Measurements from ENCODE around the gene FOSL2. TPM values are rescaled to one million over a fixed set of nuclear protein-coding genes. Genes with fewer than 3 reads are reported as not detected.

Gene FOSL2
- total and polyA plus RNA-seq, 10 of the 15 experiments (the other 5 are each of a cell fraction or from before 2014, with no cell fraction given) = 0.05 to 1.3 (median 0.34) TPM

GRCh38 chr2:28449488-28450395, 57.1 kb downstream of the FOSL2 start (continued):
- TF ChIP-seq MYC (IDR thresholded peaks at IDR 0.05; ENCODE audit: insufficient read depth, insufficient read length, insufficient replicate concordance, low read length, severe bottlenecking) (no peak), EED (IDR thresholded peaks at IDR 0.05; ENCODE audit: low read depth) (no peak), MEF2B (IDR thresholded peaks at IDR 0.05; ENCODE audit: partially characterized antibody, poor library complexity, severe bottlenecking) (no peak), NRF1 (conservative IDR thresholded peaks at IDR 0.05; ENCODE audit: low read depth, low read length) (no peak), CREM (IDR thresholded peaks at IDR 0.05; ENCODE audit: low read depth) (no peak), ZNF274 (IDR thresholded peaks at IDR 0.05; ENCODE audit: insufficient read depth, insufficient read length) (no peak), SIN3A (IDR thresholded peaks at IDR 0.05; ENCODE audit: low read depth, low read length) (no peak), HDGF (IDR thresholded peaks at IDR 0.05) (no peak), LARP7 (IDR thresholded peaks at IDR 0.05) (no peak), ESRRA (IDR thresholded peaks at IDR 0.05; ENCODE audit: low read length) (no peak), KDM1A (IDR thresholded peaks at IDR 0.05; ENCODE audit: borderline replicate concordance) (no peak), IRF4 (IDR thresholded peaks at IDR 0.05; ENCODE audit: low read depth, low read length) (peak; percentile 65; the same call in 1 of the 2 replicates), TCF12 (IDR thresholded peaks at IDR 0.05; ENCODE audit: low read depth, low read length) (no peak), CTCF (IDR thresholded peaks at IDR 0.05 in 2 of 3, conservative IDR thresholded peaks at IDR 0.05 in 1 of 3; ENCODE audit: control insufficient read depth in 2 of 3, extremely low read depth in 1 of 3, insufficient read depth in 1 of 3, low read depth in 3 of 3, low read length in 3 of 3) (no peak), RUNX3 (IDR thresholded peaks at IDR 0.05; ENCODE audit: low read length) (peak; percentile 33; the same call in 1 of the 2 replicates), CREB1 (IDR thresholded peaks at IDR 0.05; ENCODE audit: low read depth) (peak; percentile 43; the same call in 1 of the 2 replicates), SP1 (IDR thresholded peaks at IDR 0.05; ENCODE audit: low read depth, low read length) (no peak), NFIC (IDR thresholded peaks at IDR 0.05; ENCODE audit: low read depth, low read length) (peak; percentile 47; the same call in 1 of the 2 replicates), ATF7 (IDR thresholded peaks at IDR 0.05; ENCODE audit: low read depth) (peak; percentile 94), WRNIP1 (IDR thresholded peaks at IDR 0.05; ENCODE audit: borderline replicate concordance, low read depth, low read length) (no peak)
- TF ChIP-seq, protein P1, sequence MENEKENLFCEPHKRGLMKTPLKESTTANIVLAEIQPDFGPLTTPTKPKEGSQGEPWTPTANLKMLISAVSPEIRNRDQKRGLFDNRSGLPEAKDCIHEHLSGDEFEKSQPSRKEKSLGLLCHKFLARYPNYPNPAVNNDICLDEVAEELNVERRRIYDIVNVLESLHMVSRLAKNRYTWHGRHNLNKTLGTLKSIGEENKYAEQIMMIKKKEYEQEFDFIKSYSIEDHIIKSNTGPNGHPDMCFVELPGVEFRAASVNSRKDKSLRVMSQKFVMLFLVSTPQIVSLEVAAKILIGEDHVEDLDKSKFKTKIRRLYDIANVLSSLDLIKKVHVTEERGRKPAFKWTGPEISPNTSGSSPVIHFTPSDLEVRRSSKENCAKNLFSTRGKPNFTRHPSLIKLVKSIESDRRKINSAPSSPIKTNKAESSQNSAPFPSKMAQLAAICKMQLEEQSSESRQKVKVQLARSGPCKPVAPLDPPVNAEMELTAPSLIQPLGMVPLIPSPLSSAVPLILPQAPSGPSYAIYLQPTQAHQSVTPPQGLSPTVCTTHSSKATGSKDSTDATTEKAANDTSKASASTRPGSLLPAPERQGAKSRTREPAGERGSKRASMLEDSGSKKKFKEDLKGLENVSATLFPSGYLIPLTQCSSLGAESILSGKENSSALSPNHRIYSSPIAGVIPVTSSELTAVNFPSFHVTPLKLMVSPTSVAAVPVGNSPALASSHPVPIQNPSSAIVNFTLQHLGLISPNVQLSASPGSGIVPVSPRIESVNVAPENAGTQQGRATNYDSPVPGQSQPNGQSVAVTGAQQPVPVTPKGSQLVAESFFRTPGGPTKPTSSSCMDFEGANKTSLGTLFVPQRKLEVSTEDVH (IDR thresholded peaks at IDR 0.05; ENCODE audit: low read depth, partially characterized antibody) = no peak
- TF ChIP-seq, protein P2, sequence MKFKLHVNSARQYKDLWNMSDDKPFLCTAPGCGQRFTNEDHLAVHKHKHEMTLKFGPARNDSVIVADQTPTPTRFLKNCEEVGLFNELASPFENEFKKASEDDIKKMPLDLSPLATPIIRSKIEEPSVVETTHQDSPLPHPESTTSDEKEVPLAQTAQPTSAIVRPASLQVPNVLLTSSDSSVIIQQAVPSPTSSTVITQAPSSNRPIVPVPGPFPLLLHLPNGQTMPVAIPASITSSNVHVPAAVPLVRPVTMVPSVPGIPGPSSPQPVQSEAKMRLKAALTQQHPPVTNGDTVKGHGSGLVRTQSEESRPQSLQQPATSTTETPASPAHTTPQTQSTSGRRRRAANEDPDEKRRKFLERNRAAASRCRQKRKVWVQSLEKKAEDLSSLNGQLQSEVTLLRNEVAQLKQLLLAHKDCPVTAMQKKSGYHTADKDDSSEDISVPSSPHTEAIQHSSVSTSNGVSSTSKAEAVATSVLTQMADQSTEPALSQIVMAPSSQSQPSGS (IDR thresholded peaks at IDR 0.05; ENCODE audit: low read length) = peak; percentile 84
- TF ChIP-seq, protein P3, sequence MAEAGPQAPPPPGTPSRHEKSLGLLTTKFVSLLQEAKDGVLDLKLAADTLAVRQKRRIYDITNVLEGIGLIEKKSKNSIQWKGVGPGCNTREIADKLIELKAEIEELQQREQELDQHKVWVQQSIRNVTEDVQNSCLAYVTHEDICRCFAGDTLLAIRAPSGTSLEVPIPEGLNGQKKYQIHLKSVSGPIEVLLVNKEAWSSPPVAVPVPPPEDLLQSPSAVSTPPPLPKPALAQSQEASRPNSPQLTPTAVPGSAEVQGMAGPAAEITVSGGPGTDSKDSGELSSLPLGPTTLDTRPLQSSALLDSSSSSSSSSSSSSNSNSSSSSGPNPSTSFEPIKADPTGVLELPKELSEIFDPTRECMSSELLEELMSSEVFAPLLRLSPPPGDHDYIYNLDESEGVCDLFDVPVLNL (IDR thresholded peaks at IDR 0.05; ENCODE audit: low read depth, low read length) = no peak

All from GM12878 (cell line).